HUES6 (cell line): ENCODE data around the gene SEC61A1.

Experiments
- H3K27ac ChIP-seq: 2 replicates; pipeline ENCODE4 v1.7.0; 2013; ENCODE audit warnings: low read depth, mild to moderate bottlenecking, low read length, inconsistent platforms
- H3K27me3 ChIP-seq: 2 replicates; pipeline ENCODE4 v1.6.1; 2013; ENCODE audit warnings: low read length; ENCODE audit not compliant: control insufficient read depth, insufficient read depth
- H3K36me3 ChIP-seq: 2 replicates; pipeline ENCODE4 v1.6.1; 2013; ENCODE audit warnings: low read length; ENCODE audit not compliant: control insufficient read depth, insufficient read depth
- H3K4me1 ChIP-seq: 2 replicates; pipeline ENCODE4 v1.6.1; 2013; ENCODE audit warnings: low read length; ENCODE audit not compliant: control insufficient read depth, insufficient read depth
- H3K4me3 ChIP-seq: 2 replicates; pipeline ENCODE4 v1.5.1; 2013; ENCODE audit warnings: low read depth, low read length
- H3K9ac ChIP-seq: one replicate; pipeline ENCODE4 v1.6.1; 2013; ENCODE audit warnings: mild to moderate bottlenecking, low read length
- H3K9me3 ChIP-seq: 2 replicates; pipeline ENCODE4 v1.6.1; 2013; ENCODE audit warnings: low read depth, low read length; ENCODE audit not compliant: control insufficient read depth, insufficient read depth

The SEC61A1 gene

DNA sequence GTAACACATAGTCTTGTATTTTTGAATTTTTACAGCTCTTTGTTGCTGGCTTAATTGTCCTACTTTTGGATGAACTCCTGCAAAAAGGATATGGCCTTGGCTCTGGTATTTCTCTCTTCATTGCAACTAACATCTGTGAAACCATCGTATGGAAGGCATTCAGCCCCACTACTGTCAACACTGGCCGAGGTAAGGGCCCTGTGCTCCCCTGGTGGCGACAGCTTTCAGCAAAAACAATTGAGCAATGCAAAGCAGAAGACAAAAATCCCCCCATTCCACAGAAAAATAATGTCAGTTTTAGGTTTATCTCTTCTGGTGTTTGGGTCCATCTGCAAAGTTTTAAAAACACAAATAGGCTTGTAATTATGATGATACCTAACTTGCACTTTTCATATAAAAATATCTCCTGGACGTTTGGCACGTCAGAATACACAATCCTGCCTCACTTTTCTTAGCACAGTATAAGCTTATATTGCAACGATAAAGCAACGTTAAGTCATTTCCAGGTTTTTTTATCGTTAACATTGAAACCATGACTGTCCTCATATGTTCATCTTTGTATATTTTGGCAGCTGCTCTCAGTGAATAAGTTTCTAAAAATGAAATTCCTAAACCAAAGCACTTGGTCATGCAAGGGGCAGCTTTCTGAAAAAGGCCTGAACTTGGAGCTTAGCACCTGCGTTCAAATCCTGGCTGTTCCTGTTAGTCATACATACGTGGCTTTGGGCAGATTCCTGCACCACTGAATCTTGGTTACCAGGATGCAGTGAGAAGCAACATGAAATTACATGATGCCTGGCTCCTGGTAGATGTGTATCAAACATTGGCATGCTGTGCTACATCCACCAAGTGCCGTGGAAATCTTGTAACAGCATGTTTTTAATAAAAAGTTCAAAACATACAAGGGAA, 8.5 kb downstream of the SEC61A1 start:
- no peak overlapping the region for H3K27ac ChIP-seq
- H3K9me3 ChIP-seq, result no peaks in the 10 kb centered on the region
- peaks cover 95% of the 10 kb centered on the region for H3K36me3 ChIP-seq
- H3K4me1 ChIP-seq, result no peaks in the 10 kb centered on the region
- H3K4me3 ChIP-seq, result no peak overlapping the region
- no peak overlapping the region for H3K9ac ChIP-seq
- H3K27me3 ChIP-seq, result no peaks in the 10 kb centered on the region

DNA sequence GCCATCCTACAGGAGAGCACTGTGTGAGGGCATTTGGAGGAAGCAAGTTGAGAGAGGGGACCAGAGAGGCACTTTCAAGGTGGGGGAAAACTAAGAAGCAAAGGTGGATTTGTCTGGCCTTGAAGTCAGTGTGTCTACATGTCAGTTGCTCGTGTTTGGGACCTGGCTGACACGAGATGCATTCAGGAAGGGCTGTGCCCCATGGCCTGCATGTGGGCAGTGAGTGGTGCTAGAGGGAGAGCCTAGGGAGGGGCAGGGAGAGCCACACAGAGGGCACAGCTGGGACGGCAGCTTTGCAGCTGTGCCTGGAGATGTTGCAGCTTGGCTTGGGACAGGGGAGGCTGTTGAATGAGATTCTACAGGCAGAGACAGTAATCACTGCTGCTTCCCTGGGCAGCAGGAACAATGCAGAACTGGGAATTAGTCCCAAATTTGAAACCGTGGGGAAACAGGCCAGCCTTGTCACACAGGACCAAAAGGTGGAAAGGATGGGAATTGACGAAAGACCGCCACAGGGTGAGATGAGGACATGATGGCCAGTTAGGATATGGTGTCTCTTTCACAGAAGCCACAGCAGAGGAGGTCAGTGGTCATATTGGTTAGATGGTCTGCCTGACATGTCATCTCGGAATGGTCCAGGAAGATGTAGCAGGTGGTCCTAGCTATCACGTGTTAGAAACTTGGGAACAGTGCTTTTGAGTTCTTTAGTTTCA, 10.0 kb downstream of the SEC61A1 start:
- Histone ChIP-seq H3K4me3 (no peak overlapping the region), H3K36me3 (peaks cover 96% of the 10 kb centered on the region), H3K27ac (no peak overlapping the region), H3K9ac (no peak overlapping the region), H3K9me3 (no peaks in the 10 kb centered on the region), H3K27me3 (no peaks in the 10 kb centered on the region), H3K4me1 (no peaks in the 10 kb centered on the region)

- H3K9me3 ChIP-seq, result no peaks in the 10 kb centered on the region
- peaks cover 97% of the 10 kb centered on the region for H3K36me3 ChIP-seq
- H3K4me3 ChIP-seq, result no peak overlapping the region
- H3K9ac ChIP-seq, result no peak overlapping the region
- H3K27me3 ChIP-seq, result no peaks in the 10 kb centered on the region
- H3K27ac ChIP-seq, result no peak overlapping the region
- H3K4me1 ChIP-seq, result no peaks in the 10 kb centered on the region
These were observed 11.6 kb downstream of the SEC61A1 start for GRCh38 chr3:128063865-128064264.

- H3K9me3 ChIP-seq, result no peaks in the 10 kb centered on the region
- no peak overlapping the region for H3K27ac ChIP-seq
- no peaks in the 10 kb centered on the region for H3K4me1 ChIP-seq
- H3K9ac ChIP-seq, result no peak overlapping the region
- H3K4me3 ChIP-seq, result no peak overlapping the region
- H3K36me3 ChIP-seq, result peaks cover 97% of the 10 kb centered on the region
- no peaks in the 10 kb centered on the region for H3K27me3 ChIP-seq
These were observed 12.7 kb downstream of the SEC61A1 start for GRCh38 chr3:128064962-128065361.

GRCh38 chr3:128066114-128066513, 13.9 kb downstream of the SEC61A1 start:
- Histone ChIP-seq H3K27ac (no peak overlapping the region), H3K27me3 (no peaks in the 10 kb centered on the region)

DNA sequence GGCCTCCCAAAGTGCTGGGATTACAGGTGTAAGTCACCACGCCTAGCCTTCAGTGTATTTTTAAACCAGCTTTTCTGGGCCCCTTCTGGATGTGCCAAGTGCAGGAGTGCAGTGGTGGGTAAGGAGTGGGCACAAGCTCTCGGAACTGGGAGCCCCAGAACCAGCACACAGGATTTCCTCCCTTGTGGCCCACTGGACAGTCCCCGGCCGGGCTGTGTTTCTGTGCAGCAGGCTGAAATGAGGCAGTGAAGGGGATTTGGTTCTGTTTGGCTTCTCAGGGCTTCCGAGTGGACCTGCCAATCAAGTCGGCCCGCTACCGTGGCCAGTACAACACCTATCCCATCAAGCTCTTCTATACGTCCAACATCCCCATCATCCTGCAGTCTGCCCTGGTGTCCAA, 14.4 kb downstream of the SEC61A1 start:
- Histone ChIP-seq H3K9me3 (no peaks in the 10 kb centered on the region), H3K4me3 (no peak overlapping the region), H3K36me3 (peaks cover 97% of the 10 kb centered on the region), H3K4me1 (no peaks in the 10 kb centered on the region), H3K27ac (no peak overlapping the region), H3K9ac (no peak overlapping the region), H3K27me3 (no peaks in the 10 kb centered on the region)

More at GRCh38 chr3:128066114-128066513, 13.9 kb downstream of the SEC61A1 start:
- H3K4me1 ChIP-seq, result no peaks in the 10 kb centered on the region
- no peaks in the 10 kb centered on the region for H3K9me3 ChIP-seq
- peaks cover 97% of the 10 kb centered on the region for H3K36me3 ChIP-seq
- H3K4me3 ChIP-seq, result no peak overlapping the region
- H3K9ac ChIP-seq, result no peak overlapping the region

DNA sequence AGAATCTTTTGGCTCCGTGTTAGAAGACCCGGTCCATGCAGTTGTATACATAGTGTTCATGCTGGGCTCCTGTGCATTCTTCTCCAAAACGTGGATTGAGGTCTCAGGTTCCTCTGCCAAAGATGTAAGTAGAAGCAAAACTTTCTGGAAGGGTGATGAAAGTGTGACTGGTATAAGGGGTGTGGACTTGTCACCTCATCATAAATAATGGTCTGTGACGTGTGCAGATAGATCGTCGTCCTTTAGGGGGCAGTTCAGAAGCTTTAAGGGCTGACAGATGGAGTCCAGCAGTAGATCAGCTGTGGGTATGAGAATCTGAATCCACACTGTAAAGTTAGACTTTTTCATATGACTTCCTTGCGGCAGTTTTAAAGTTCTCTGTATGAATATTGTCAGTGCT, 15.3 kb downstream of the SEC61A1 start:
- Histone ChIP-seq H3K27ac (no peak overlapping the region), H3K27me3 (no peaks in the 10 kb centered on the region), H3K36me3 (peaks cover 97% of the 10 kb centered on the region)

GRCh38 chr3:128068156-128068620, 16.0 kb downstream of the SEC61A1 start:
- peaks cover 97% of the 10 kb centered on the region for H3K36me3 ChIP-seq
- H3K27me3 ChIP-seq, result no peaks in the 10 kb centered on the region
- no peaks in the 10 kb centered on the region for H3K9me3 ChIP-seq
- no peak overlapping the region for H3K4me3 ChIP-seq
- H3K4me1 ChIP-seq, result no peaks in the 10 kb centered on the region
- no peak overlapping the region for H3K9ac ChIP-seq
- no peak overlapping the region for H3K27ac ChIP-seq

More for the DNA sequence above, 15.3 kb downstream of the SEC61A1 start:
- no peak overlapping the region for H3K9ac ChIP-seq
- H3K4me1 ChIP-seq, result no peaks in the 10 kb centered on the region
- no peaks in the 10 kb centered on the region for H3K9me3 ChIP-seq
- H3K4me3 ChIP-seq, result no peak overlapping the region

DNA sequence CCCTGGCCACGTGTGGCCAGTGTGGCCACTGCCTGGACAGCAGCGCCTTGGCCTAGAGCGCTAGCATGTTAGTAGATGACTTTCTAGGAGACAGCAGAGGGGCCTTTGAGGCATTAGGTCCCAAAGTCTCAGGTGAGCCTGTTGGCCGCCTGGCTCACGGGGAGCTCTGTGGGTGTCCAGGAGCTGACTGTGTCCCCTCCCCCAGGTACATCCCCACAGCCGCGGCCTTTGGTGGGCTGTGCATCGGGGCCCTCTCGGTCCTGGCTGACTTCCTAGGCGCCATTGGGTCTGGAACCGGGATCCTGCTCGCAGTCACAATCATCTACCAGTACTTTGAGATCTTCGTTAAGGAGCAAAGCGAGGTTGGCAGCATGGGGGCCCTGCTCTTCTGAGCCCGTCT, 17.0 kb downstream of the SEC61A1 start:
- peaks cover 86% of the 10 kb centered on the region for H3K36me3 ChIP-seq
- H3K27ac ChIP-seq, result no peak overlapping the region

DNA sequence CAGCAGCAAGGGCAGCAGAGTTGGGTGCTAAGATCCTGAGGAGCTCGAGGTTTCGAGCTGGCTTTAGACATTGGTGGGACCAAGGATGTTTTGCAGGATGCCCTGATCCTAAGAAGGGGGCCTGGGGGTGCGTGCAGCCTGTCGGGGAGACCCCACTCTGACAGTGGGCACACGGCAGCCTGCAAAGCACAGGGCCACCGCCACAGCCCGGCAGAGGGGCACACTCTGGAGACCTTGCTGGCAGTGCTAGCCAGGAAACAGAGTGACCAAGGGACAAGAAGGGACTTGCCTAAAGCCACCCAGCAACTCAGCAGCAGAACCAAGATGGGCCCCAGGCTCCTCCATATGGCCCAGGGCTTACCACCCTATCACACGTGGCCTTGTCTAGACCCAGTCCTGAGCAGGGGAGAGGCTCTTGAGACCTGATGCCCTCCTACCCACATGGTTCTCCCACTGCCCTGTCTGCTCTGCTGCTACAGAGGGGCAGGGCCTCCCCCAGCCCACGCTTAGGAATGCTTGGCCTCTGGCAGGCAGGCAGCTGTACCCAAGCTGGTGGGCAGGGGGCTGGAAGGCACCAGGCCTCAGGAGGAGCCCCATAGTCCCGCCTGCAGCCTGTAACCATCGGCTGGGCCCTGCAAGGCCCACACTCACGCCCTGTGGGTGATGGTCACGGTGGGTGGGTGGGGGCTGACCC, 18.8 kb downstream of the SEC61A1 start:
- Histone ChIP-seq H3K27me3 (peaks cover 1% of the 10 kb centered on the region; the same call in 1 of the 2 replicates), H3K36me3 (peaks cover 70% of the 10 kb centered on the region), H3K9ac (no peak overlapping the region), H3K27ac (no peak overlapping the region), H3K9me3 (no peaks in the 10 kb centered on the region), H3K4me1 (peaks cover 3% of the 10 kb centered on the region; the same call in 1 of the 2 replicates), H3K4me3 (no peak overlapping the region)

More for the DNA sequence above, 17.0 kb downstream of the SEC61A1 start:
- no peaks in the 10 kb centered on the region for H3K27me3 ChIP-seq
- no peak overlapping the region for H3K4me3 ChIP-seq
- H3K9me3 ChIP-seq, result no peaks in the 10 kb centered on the region
- H3K9ac ChIP-seq, result no peak overlapping the region
- H3K4me1 ChIP-seq, result no peaks in the 10 kb centered on the region
